IMR-90 (cell line): ENCODE data around the gene VOPP1. TPM values are rescaled to one million over a fixed set of nuclear protein-coding genes. Genes with fewer than 3 reads are reported as not detected.

Source experiments
- ATAC-seq: fragments of 200-7000 bp; cut with Tn5 transposase; 2 replicates; pipeline ENCODE4 v1.9.1; 2020; ENCODE audit warnings: low read depth, mild to moderate bottlenecking, moderate library complexity
- BruUV-seq: library from RNA; stranded (reverse); fragments of 400-500 nt; replicated peaks from 2 replicates; lab custom pipeline; 2021; lab: Mats Ljungman, UMichigan
- CTCF ChIA-PET: fragments of 300-600 bp; formaldehyde crosslinking; extraction: SDS; loops from one replicate; lab custom pipeline; 2021; ENCODE audit warnings: antibody characterized with exemption; lab: Yijun Ruan, JAX
- POLR2A ChIA-PET: fragments of 300-600 bp; sonication (Branson Sonifier 250); formaldehyde crosslinking; loops from one replicate; lab custom pipeline; 2022; ENCODE audit warnings: antibody characterized with exemption; ENCODE audit not compliant: unreplicated experiment; lab: Charles Lee
- DNase-seq: peaks from one replicate; pipeline ENCODE4 v3.0.0; 2013
- H2AFZ ChIP-seq: replicated peaks from 2 replicates; pipeline ENCODE3; 2013; ENCODE audit warnings: low read length, mild to moderate bottlenecking; ENCODE audit not compliant: poor library complexity
- H2AK5ac ChIP-seq: 2 replicates; pipeline ENCODE4 v1.6.1; 2013; ENCODE audit warnings: low read depth, low read length, inconsistent platforms
- H2AK9ac ChIP-seq: replicated peaks from 2 replicates; pipeline ENCODE3; 2013; ENCODE audit warnings: mild to moderate bottlenecking, low read depth, low read length, moderate library complexity; ENCODE audit not compliant: poor library complexity
- H2BK120ac ChIP-seq: 2 replicates; pipeline ENCODE4 v1.6.1; 2013; ENCODE audit warnings: low read depth, low read length, inconsistent platforms
- H2BK15ac ChIP-seq: 3 replicates; pipeline ENCODE4 v1.6.1; 2013; ENCODE audit warnings: low read depth, low read length, inconsistent platforms
- H2BK20ac ChIP-seq: 2 replicates; pipeline ENCODE4 v1.6.1; 2013; ENCODE audit warnings: low read depth, mild to moderate bottlenecking, inconsistent platforms, low read length, moderate library complexity
- H2BK5ac ChIP-seq: 2 replicates; pipeline ENCODE4 v1.6.1; 2013; ENCODE audit warnings: mild to moderate bottlenecking, low read depth, low read length, inconsistent platforms; ENCODE audit not compliant: poor library complexity, severe bottlenecking
- H3K14ac ChIP-seq: replicated peaks from 2 replicates; pipeline ENCODE4 v1.6.1; 2013; ENCODE audit warnings: low read depth, low read length, inconsistent platforms
- H3K18ac ChIP-seq: 2 replicates; pipeline ENCODE4 v1.6.1; 2013; ENCODE audit warnings: low read depth, low read length, control low read depth
- H3K23ac ChIP-seq: 2 replicates; pipeline ENCODE4 v1.6.1; 2013; ENCODE audit warnings: low read depth, low read length, inconsistent platforms
- H3K27ac ChIP-seq: 2 replicates; pipeline ENCODE4 v1.5.1; 2013; ENCODE audit warnings: mild to moderate bottlenecking, control low read depth, low read length; ENCODE audit not compliant: insufficient read depth
- H3K27me3 ChIP-seq: 2 replicates; pipeline ENCODE4 v1.6.1; 2013; ENCODE audit warnings: low read length; ENCODE audit not compliant: control insufficient read depth, insufficient read depth
- H3K36me3 ChIP-seq: 2 replicates; pipeline ENCODE4 v1.6.1; 2013; ENCODE audit warnings: low read length, mixed read lengths; ENCODE audit not compliant: control insufficient read depth, insufficient read depth
- H3K4ac ChIP-seq: 2 replicates; pipeline ENCODE4 v1.6.1; 2013; ENCODE audit warnings: low read depth, low read length, inconsistent platforms
- H3K4me1 ChIP-seq: 2 replicates; pipeline ENCODE4 v1.6.1; 2013; ENCODE audit warnings: low read length, mixed read lengths; ENCODE audit not compliant: control insufficient read depth, insufficient read depth
- H3K4me2 ChIP-seq: 2 replicates; pipeline ENCODE4 v1.6.1; 2013; ENCODE audit warnings: low read depth, mild to moderate bottlenecking, control low read depth, low read length, moderate library complexity
- H3K4me3 ChIP-seq: 2 replicates; pipeline ENCODE4 v1.5.1; 2013; ENCODE audit warnings: low read depth, mild to moderate bottlenecking, control low read depth, low read length, moderate library complexity; ENCODE audit not compliant: insufficient read depth
- H3K56ac ChIP-seq: 2 replicates; pipeline ENCODE4 v1.6.1; 2013; ENCODE audit warnings: low read length, inconsistent platforms; ENCODE audit not compliant: insufficient read depth; ENCODE audit errors: extremely low read depth
- H3K79me1 ChIP-seq, 2 experiments: 2 replicates each; pipeline ENCODE4 v1.6.1; 2013; ENCODE audit warnings: low read length in 2 of 2, inconsistent platforms in 1 of 2, low read depth in 1 of 2
- H3K9ac ChIP-seq: 2 replicates; pipeline ENCODE4 v1.6.1; 2013; ENCODE audit warnings: low read depth, low read length, control low read depth
- H3K9me1 ChIP-seq: 2 replicates; pipeline ENCODE4 v1.6.1; 2013; ENCODE audit warnings: low read length, inconsistent platforms; ENCODE audit not compliant: insufficient read depth
- H3K9me3 ChIP-seq: 2 replicates; pipeline ENCODE4 v1.6.1; 2013; ENCODE audit warnings: low read length; ENCODE audit not compliant: control insufficient read depth, insufficient read depth
- H4K20me1 ChIP-seq: 2 replicates; pipeline ENCODE4 v1.6.1; 2013; ENCODE audit warnings: low read length, inconsistent platforms; ENCODE audit not compliant: insufficient read depth
- H4K5ac ChIP-seq: 2 replicates; pipeline ENCODE4 v1.6.1; 2013; ENCODE audit warnings: mild to moderate bottlenecking, low read depth, low read length, control low read depth
- H4K8ac ChIP-seq, 2 experiments: 2 replicates each; pipeline ENCODE4 v1.6.1; 2013; ENCODE audit warnings: low read depth in 2 of 2, low read length in 2 of 2, control low read depth in 1 of 2, inconsistent platforms in 1 of 2
- H4K91ac ChIP-seq: 2 replicates; pipeline ENCODE4 v1.6.1; 2013; ENCODE audit warnings: low read depth, low read length, inconsistent platforms; ENCODE audit not compliant: insufficient read depth
- CHD1 ChIP-seq: IDR thresholded peaks from 2 replicates; pipeline ENCODE4 v1.6.1; 2012; ENCODE audit warnings: low read depth, low read length, improper control_type of control experiment
- FOS ChIP-seq: fragments of 150-350 bp; IDR thresholded peaks from 2 replicates; pipeline ENCODE4 v1.6.1; 2016; ENCODE audit warnings: low read depth, low read length
- MAFK ChIP-seq: IDR thresholded peaks from 2 replicates; pipeline ENCODE4 v1.6.1; 2012; ENCODE audit warnings: low read depth, low read length, improper control_type of control experiment
- MAZ ChIP-seq: IDR thresholded peaks from 2 replicates; pipeline ENCODE4 v1.6.1; 2012; ENCODE audit warnings: low read depth, mild to moderate bottlenecking, low read length, improper control_type of control experiment, moderate library complexity, borderline replicate concordance
- MXI1 ChIP-seq: IDR thresholded peaks from 2 replicates; pipeline ENCODE4 v1.6.1; 2012; ENCODE audit warnings: low read depth, mild to moderate bottlenecking, low read length, moderate library complexity, borderline replicate concordance
- NFE2L2 ChIP-seq: fragments of 150-350 bp; IDR thresholded peaks from 2 replicates; pipeline ENCODE4 v1.6.1; 2016; ENCODE audit warnings: low read depth, mild to moderate bottlenecking, low read length
- RAD21 ChIP-seq: IDR thresholded peaks from 2 replicates; pipeline ENCODE4 v1.6.1; 2012; ENCODE audit warnings: low read length, improper control_type of control experiment
- RCOR1 ChIP-seq: IDR thresholded peaks from 2 replicates; pipeline ENCODE4 v1.6.1; 2012; ENCODE audit warnings: mild to moderate bottlenecking, low read length, improper control_type of control experiment; ENCODE audit not compliant: insufficient replicate concordance
- RFX5 ChIP-seq: IDR thresholded peaks from 2 replicates; pipeline ENCODE4 v1.8.0; 2012; ENCODE audit warnings: low read depth, mild to moderate bottlenecking, low read length, moderate library complexity
- SMC3 ChIP-seq: fragments of 150-350 bp; IDR thresholded peaks from 2 replicates; pipeline ENCODE4 v1.6.1; 2016; ENCODE audit warnings: low read depth, mild to moderate bottlenecking, antibody characterized with exemption, low read length, moderate library complexity
- WGBS, 2 experiments: methylation state at CpG; one replicate each; pipeline versions ENCODE4 v1.1.5 to v1.1.7; 2013; ENCODE audit warnings: missing lambda C conversion rate in 2 of 2; ENCODE audit not compliant: insufficient read length in 1 of 2; ENCODE audit errors: extremely low coverage in 2 of 2; 5-methylcytosine and 5-hydroxymethylcytosine counted together
- dilution Hi-C: fragments of 300-500 bp; cut with HindIII; formaldehyde crosslinking; loops from one replicate; pipeline ENCODE4 v1.14.3; 2018; ENCODE audit warnings: low sequenced_read_pairs; ENCODE audit not compliant: unreplicated experiment
- in situ Hi-C: fragments of 300-500 bp; cut with MboI; formaldehyde crosslinking; loops from 3 replicates; pipeline ENCODE4 v1.14.3; 2019; ENCODE audit warnings: low sequenced_read_pairs, inconsistent platforms, mixed read lengths
- intact Hi-C: fragments of 100-400 bp; cut with micrococcal nuclease; formaldehyde crosslinking; loops from 2 replicates; pipeline ENCODE4 v1.10.0; 2022
- polyA plus RNA-seq, 3 experiments: library from polyadenylated mRNA; depleted of rRNA; stranded (reverse); fragments of >200 nt; gene quantifications; 2 replicates each; pipeline ENCODE4 v1.2.3, GENCODE V29; 2012; ENCODE audit warnings: low replicate concordance in 1 of 3
- total RNA-seq: library from RNA; depleted of rRNA; stranded (reverse); fragments of >200 nt; gene quantifications from 2 replicates; pipeline ENCODE4 v1.2.3, GENCODE V29; 2012
- TF ChIP-seq, protein P1 (sequence below): fragments of 150-350 bp; IDR thresholded peaks from 2 replicates; pipeline ENCODE4 v1.6.1; 2017; ENCODE audit warnings: mild to moderate bottlenecking, antibody characterized with exemption, low read length, low read depth
- TF ChIP-seq, protein P2 (sequence below): fragments of 150-350 bp; IDR thresholded peaks from 2 replicates; pipeline ENCODE4 v1.6.1; 2016; ENCODE audit warnings: low read depth, mild to moderate bottlenecking, low read length, moderate library complexity, borderline replicate concordance
- TF ChIP-seq, protein P3 (sequence below): conservative IDR thresholded peaks from 2 replicates; pipeline ENCODE4 v1.5.1; 2012; ENCODE audit warnings: mild to moderate bottlenecking, low read depth, low read length, improper control_type of control experiment

Gene VOPP1
- total and polyA plus RNA-seq, 2 of the 4 experiments (the other 2 are of a cell fraction): 60.2 to 94.5 TPM

DNA sequence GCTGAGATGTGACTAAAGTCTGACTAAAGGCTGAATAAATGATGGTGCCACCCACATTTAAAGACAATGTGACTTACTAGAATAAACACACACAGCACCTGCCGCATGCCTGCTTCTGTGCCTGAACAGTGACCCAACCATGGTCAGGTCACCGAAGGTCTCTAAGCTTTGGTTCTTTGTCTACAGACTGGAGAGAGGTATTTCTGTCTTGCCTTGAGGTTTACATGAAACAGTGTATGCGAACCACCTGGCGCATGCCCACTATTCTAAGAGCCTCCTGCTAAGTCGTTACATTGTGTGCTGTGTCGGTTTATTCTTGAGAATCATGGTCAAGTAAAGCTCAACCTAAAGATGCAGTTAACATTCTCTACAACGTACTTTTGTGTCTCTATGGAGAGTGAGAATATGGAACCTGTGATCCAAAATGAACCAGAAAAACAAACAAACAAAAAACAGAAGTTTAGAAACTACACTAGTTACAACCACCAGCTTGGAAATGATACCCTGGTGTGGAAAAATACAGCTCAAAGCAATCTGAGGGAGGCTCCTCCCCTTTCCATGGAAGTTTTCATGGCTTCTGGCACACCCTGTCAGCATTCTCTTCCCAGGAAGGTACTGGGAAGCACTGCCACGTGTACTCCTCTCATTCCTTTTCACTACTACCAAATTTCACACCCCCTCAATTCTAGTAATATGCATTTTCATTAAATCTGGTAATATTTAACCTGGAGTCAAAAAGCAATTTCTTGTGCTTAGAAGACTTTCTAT, 40.0 kb downstream of the VOPP1 start (continued):
- no peak for TF ChIP-seq FOS

DNA sequence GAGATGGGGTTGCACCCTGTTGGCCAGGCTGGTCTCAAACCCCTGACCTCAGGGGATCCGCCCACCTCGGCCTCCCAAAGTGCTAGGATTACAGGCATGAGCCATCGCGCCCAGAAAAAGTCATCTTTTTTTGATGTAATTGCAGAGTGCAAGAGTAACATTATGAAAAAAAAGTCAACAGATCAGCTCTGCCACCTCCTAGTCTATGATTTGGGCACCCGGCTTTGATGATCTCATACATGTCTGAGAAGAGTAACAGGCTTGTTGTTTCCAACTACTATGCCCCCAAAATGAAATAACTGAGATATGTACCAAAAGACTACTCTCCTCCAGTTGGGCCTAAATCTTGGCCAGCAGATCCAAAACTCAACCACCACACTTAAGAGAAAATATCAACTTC, 40.8 kb downstream of the VOPP1 start:
- dilution Hi-C loops: no loop called here
- no CpG with 5 or more reads among the region's 5 CpGs for WGBS, 2 experiments
- no peak for TF ChIP-seq RFX5
- TF ChIP-seq MAFK: no peak
- no peak for TF ChIP-seq FOS
- TF ChIP-seq MAZ: no peak
- TF ChIP-seq, protein P1, sequence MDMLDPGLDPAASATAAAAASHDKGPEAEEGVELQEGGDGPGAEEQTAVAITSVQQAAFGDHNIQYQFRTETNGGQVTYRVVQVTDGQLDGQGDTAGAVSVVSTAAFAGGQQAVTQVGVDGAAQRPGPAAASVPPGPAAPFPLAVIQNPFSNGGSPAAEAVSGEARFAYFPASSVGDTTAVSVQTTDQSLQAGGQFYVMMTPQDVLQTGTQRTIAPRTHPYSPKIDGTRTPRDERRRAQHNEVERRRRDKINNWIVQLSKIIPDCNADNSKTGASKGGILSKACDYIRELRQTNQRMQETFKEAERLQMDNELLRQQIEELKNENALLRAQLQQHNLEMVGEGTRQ: no peak
- TF ChIP-seq SMC3: no peak
- TF ChIP-seq NFE2L2: no peak
- no peak for TF ChIP-seq RAD21
- no peak for TF ChIP-seq RCOR1
- TF ChIP-seq, protein P2, sequence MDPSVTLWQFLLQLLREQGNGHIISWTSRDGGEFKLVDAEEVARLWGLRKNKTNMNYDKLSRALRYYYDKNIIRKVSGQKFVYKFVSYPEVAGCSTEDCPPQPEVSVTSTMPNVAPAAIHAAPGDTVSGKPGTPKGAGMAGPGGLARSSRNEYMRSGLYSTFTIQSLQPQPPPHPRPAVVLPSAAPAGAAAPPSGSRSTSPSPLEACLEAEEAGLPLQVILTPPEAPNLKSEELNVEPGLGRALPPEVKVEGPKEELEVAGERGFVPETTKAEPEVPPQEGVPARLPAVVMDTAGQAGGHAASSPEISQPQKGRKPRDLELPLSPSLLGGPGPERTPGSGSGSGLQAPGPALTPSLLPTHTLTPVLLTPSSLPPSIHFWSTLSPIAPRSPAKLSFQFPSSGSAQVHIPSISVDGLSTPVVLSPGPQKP: no peak
- TF ChIP-seq MXI1: no peak
- TF ChIP-seq CHD1: no peak
- TF ChIP-seq, protein P3, sequence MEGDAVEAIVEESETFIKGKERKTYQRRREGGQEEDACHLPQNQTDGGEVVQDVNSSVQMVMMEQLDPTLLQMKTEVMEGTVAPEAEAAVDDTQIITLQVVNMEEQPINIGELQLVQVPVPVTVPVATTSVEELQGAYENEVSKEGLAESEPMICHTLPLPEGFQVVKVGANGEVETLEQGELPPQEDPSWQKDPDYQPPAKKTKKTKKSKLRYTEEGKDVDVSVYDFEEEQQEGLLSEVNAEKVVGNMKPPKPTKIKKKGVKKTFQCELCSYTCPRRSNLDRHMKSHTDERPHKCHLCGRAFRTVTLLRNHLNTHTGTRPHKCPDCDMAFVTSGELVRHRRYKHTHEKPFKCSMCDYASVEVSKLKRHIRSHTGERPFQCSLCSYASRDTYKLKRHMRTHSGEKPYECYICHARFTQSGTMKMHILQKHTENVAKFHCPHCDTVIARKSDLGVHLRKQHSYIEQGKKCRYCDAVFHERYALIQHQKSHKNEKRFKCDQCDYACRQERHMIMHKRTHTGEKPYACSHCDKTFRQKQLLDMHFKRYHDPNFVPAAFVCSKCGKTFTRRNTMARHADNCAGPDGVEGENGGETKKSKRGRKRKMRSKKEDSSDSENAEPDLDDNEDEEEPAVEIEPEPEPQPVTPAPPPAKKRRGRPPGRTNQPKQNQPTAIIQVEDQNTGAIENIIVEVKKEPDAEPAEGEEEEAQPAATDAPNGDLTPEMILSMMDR: no peak

More for the DNA sequence above, 40.8 kb downstream of the VOPP1 start:
- H3K27ac ChIP-seq: no peak overlapping the region
- H2AK9ac ChIP-seq: no peak overlapping the region
- H3K56ac ChIP-seq: no peak overlapping the region
- H4K8ac ChIP-seq: no peak overlapping the region
- no peaks in the 10 kb centered on the region for H3K27me3 ChIP-seq
- no peak overlapping the region for H2AK5ac ChIP-seq
- no peak overlapping the region for H2AFZ ChIP-seq
- in situ Hi-C loops (no loop called here), intact Hi-C loops (no loop called here)
- H2BK15ac ChIP-seq: no peak overlapping the region
- H4K5ac ChIP-seq: no peak overlapping the region
- no peak overlapping the region for H2BK120ac ChIP-seq
- no peaks in the 10 kb centered on the region for H3K36me3 ChIP-seq
- H3K4ac ChIP-seq: no peak overlapping the region
- BruUV-seq: no TSS peak
- H3K14ac ChIP-seq: no peak overlapping the region
- peaks cover 32% of the 10 kb centered on the region for H3K9me1 ChIP-seq
- H3K9me3 ChIP-seq: no peaks in the 10 kb centered on the region
- H3K4me1 ChIP-seq: peaks cover 23% of the 10 kb centered on the region
- no peak overlapping the region for H2BK5ac ChIP-seq
- DNase-seq (no peak), ATAC-seq (no peak)
- no peak overlapping the region for H3K4me2 ChIP-seq
- ChIA-PET POLR2A (no interaction called here), CTCF (interaction anchor here (1.0 kb wide), 1 partner anchor 38 kb away, joined by 3 read pairs; no protein-coding TSS in a partner anchor)
- no peak overlapping the region for H3K4me3 ChIP-seq
- H4K20me1 ChIP-seq: peaks cover 72% of the 10 kb centered on the region
- no peak overlapping the region for H3K23ac ChIP-seq
- H3K18ac ChIP-seq: no peak overlapping the region
- H3K9ac ChIP-seq: no peak overlapping the region
- H3K79me1 ChIP-seq: peaks cover 43 to 81% of the 10 kb centered on the region in 2 experiments
- H4K91ac ChIP-seq: no peak overlapping the region
- H2BK20ac ChIP-seq: no peak overlapping the region
